ENCODE results near the gene ADORA1.

ADORA1 gene

GRCh38 chr1:203148579-203148978, 21.1 kb downstream of the ADORA1 start:
- Histone ChIP-seq H3K4me1 (ENCODE audit: control insufficient read depth, insufficient read depth, low read length) (peaks cover 31% of the 10 kb centered on the region), H3K27me3 (ENCODE audit: control insufficient read depth, insufficient read depth, low read length) (no peaks in the 10 kb centered on the region), H3K9me3 (ENCODE audit: control insufficient read depth, insufficient read depth, low read length) (no peaks in the 10 kb centered on the region), H3K9ac (ENCODE audit: low read depth, low read length) (no peak overlapping the region), H3K36me3 (ENCODE audit: control insufficient read depth, insufficient read depth, low read length) (no peaks in the 10 kb centered on the region), H3K4me3 (ENCODE audit: low read depth, low read length) (no peak overlapping the region)

GRCh38 chr1:203149188-203149840, 21.8 kb downstream of the ADORA1 start:
- Histone ChIP-seq H3K4me3 (ENCODE audit: low read depth, low read length) (no peak overlapping the region), H3K27me3 (ENCODE audit: control insufficient read depth, insufficient read depth, low read length) (no peaks in the 10 kb centered on the region), H3K4me1 (ENCODE audit: control insufficient read depth, insufficient read depth, low read length) (peaks cover 33% of the 10 kb centered on the region), H3K9ac (ENCODE audit: low read depth, low read length) (no peak overlapping the region), H3K9me3 (ENCODE audit: control insufficient read depth, insufficient read depth, low read length) (no peaks in the 10 kb centered on the region), H3K36me3 (ENCODE audit: control insufficient read depth, insufficient read depth, low read length) (no peaks in the 10 kb centered on the region)

- Histone ChIP-seq H3K9ac (ENCODE audit: low read depth, low read length) (no peak overlapping the region), H3K4me1 (ENCODE audit: control insufficient read depth, insufficient read depth, low read length) (peaks cover 34% of the 10 kb centered on the region), H3K27me3 (ENCODE audit: control insufficient read depth, insufficient read depth, low read length) (no peaks in the 10 kb centered on the region)
These were observed 23.2 kb downstream of the ADORA1 start for GRCh38 chr1:203150511-203151297.

GRCh38 chr1:203151362-203152157, 24.0 kb downstream of the ADORA1 start:
- H3K27me3 ChIP-seq (ENCODE audit: control insufficient read depth, insufficient read depth, low read length) = no peaks in the 10 kb centered on the region
- H3K9ac ChIP-seq (ENCODE audit: low read depth, low read length) = no peak overlapping the region
- peaks cover 34% of the 10 kb centered on the region for H3K4me1 ChIP-seq (ENCODE audit: control insufficient read depth, insufficient read depth, low read length)
- H3K36me3 ChIP-seq (ENCODE audit: control insufficient read depth, insufficient read depth, low read length) = no peaks in the 10 kb centered on the region
- H3K9me3 ChIP-seq (ENCODE audit: control insufficient read depth, insufficient read depth, low read length) = no peaks in the 10 kb centered on the region
- H3K4me3 ChIP-seq (ENCODE audit: low read depth, low read length) = no peak overlapping the region

More at GRCh38 chr1:203150511-203151297, 23.2 kb downstream of the ADORA1 start:
- Histone ChIP-seq H3K9me3 (ENCODE audit: control insufficient read depth, insufficient read depth, low read length) (no peaks in the 10 kb centered on the region), H3K36me3 (ENCODE audit: control insufficient read depth, insufficient read depth, low read length) (no peaks in the 10 kb centered on the region), H3K4me3 (ENCODE audit: low read depth, low read length) (no peak overlapping the region)

GRCh38 chr1:203152158-203153034, 24.9 kb downstream of the ADORA1 start:
- Histone ChIP-seq H3K9me3 (ENCODE audit: control insufficient read depth, insufficient read depth, low read length) (no peaks in the 10 kb centered on the region), H3K9ac (ENCODE audit: low read depth, low read length) (no peak overlapping the region), H3K4me1 (ENCODE audit: control insufficient read depth, insufficient read depth, low read length) (peaks cover 27% of the 10 kb centered on the region), H3K27me3 (ENCODE audit: control insufficient read depth, insufficient read depth, low read length) (no peaks in the 10 kb centered on the region), H3K36me3 (ENCODE audit: control insufficient read depth, insufficient read depth, low read length) (no peaks in the 10 kb centered on the region), H3K4me3 (ENCODE audit: low read depth, low read length) (no peak overlapping the region)

GRCh38 chr1:203153051-203153988, 25.8 kb downstream of the ADORA1 start:
- Histone ChIP-seq H3K36me3 (ENCODE audit: control insufficient read depth, insufficient read depth, low read length) (no peaks in the 10 kb centered on the region), H3K27me3 (ENCODE audit: control insufficient read depth, insufficient read depth, low read length) (no peaks in the 10 kb centered on the region), H3K4me3 (ENCODE audit: low read depth, low read length) (no peak overlapping the region), H3K9me3 (ENCODE audit: control insufficient read depth, insufficient read depth, low read length) (no peaks in the 10 kb centered on the region), H3K9ac (ENCODE audit: low read depth, low read length) (peak overlapping the region; percentile 16), H3K4me1 (ENCODE audit: control insufficient read depth, insufficient read depth, low read length) (peaks cover 22% of the 10 kb centered on the region)

GRCh38 chr1:203153989-203154821, 26.7 kb downstream of the ADORA1 start:
- H3K9ac ChIP-seq (ENCODE audit: low read depth, low read length) = no peak overlapping the region
- no peaks in the 10 kb centered on the region for H3K27me3 ChIP-seq (ENCODE audit: control insufficient read depth, insufficient read depth, low read length)
- no peaks in the 10 kb centered on the region for H3K9me3 ChIP-seq (ENCODE audit: control insufficient read depth, insufficient read depth, low read length)
- no peak overlapping the region for H3K4me3 ChIP-seq (ENCODE audit: low read depth, low read length)
- H3K4me1 ChIP-seq (ENCODE audit: control insufficient read depth, insufficient read depth, low read length) = peaks cover 20% of the 10 kb centered on the region
- no peaks in the 10 kb centered on the region for H3K36me3 ChIP-seq (ENCODE audit: control insufficient read depth, insufficient read depth, low read length)

- Histone ChIP-seq H3K9me3 (ENCODE audit: control insufficient read depth, insufficient read depth, low read length) (no peaks in the 10 kb centered on the region), H3K4me3 (ENCODE audit: low read depth, low read length) (no peak overlapping the region), H3K36me3 (ENCODE audit: control insufficient read depth, insufficient read depth, low read length) (no peaks in the 10 kb centered on the region), H3K4me1 (ENCODE audit: control insufficient read depth, insufficient read depth, low read length) (peaks cover 17% of the 10 kb centered on the region), H3K9ac (ENCODE audit: low read depth, low read length) (no peak overlapping the region), H3K27me3 (ENCODE audit: control insufficient read depth, insufficient read depth, low read length) (no peaks in the 10 kb centered on the region)
These were observed 28.8 kb downstream of the ADORA1 start for GRCh38 chr1:203156280-203156679.

- Histone ChIP-seq H3K4me3 (ENCODE audit: low read depth, low read length) (no peak overlapping the region), H3K36me3 (ENCODE audit: control insufficient read depth, insufficient read depth, low read length) (no peaks in the 10 kb centered on the region), H3K9ac (ENCODE audit: low read depth, low read length) (no peak overlapping the region), H3K27me3 (ENCODE audit: control insufficient read depth, insufficient read depth, low read length) (no peaks in the 10 kb centered on the region), H3K9me3 (ENCODE audit: control insufficient read depth, insufficient read depth, low read length) (no peaks in the 10 kb centered on the region), H3K4me1 (ENCODE audit: control insufficient read depth, insufficient read depth, low read length) (peaks cover 4% of the 10 kb centered on the region)
These were observed 30.9 kb downstream of the ADORA1 start for GRCh38 chr1:203158423-203158822.
